HCT116 (cell line): ENCODE data around the gene STK39. TPM values are rescaled to one million over a fixed set of nuclear protein-coding genes. Genes with fewer than 3 reads are reported as not detected.
A peak's percentile ranks its signal among the peaks of the same experiment; 100 is the strongest.

Experiments used
- ATAC-seq: fragments of 200-7000 bp; cut with Tn5 transposase; 2 replicates; pipeline ENCODE4 v1.9.1; 2020; ENCODE audit warnings: mild to moderate bottlenecking, moderate library complexity
- BruUV-seq: library from RNA; stranded (reverse); fragments of 400-500 nt; replicated peaks from 2 replicates; lab custom pipeline; 2021; lab: Mats Ljungman, UMichigan
- CTCF ChIA-PET: fragments of 300-600 bp; sonication (Branson Sonifier 250); formaldehyde crosslinking; loops from one replicate; lab custom pipeline; 2021; ENCODE audit warnings: antibody characterized with exemption; lab: Charles Lee
- POLR2A ChIA-PET: fragments of 300-600, 350-600 bp; sonication (Branson Sonifier 250); formaldehyde crosslinking; loops from one replicate; lab custom pipeline; 2021; ENCODE audit warnings: antibody characterized with exemption; lab: Charles Lee
- RAD21 ChIA-PET, 2 experiments: fragments of 300-600 bp; sonication (Branson Sonifier 250); formaldehyde crosslinking; loops; one replicate each; lab custom pipeline; 2023; ENCODE audit warnings: low total read pairs in 2 of 2; ENCODE audit not compliant: uncharacterized antibody in 2 of 2, unreplicated experiment in 2 of 2, low non-redundant PET in 1 of 2; lab: Charles Lee
- DNase-seq: peaks from one replicate; pipeline ENCODE4 v3.0.0-alpha.2; 2010; ENCODE audit warnings: low read depth, low spot score
- H2AFZ ChIP-seq: fragments of 200-600 bp; shearing (Covaris generic), sonication (generic); 2 replicates; pipeline ENCODE4 v1.6.1; 2017; ENCODE audit warnings: low read depth, mixed run types, mixed read lengths, antibody characterized with exemption, low read length; ENCODE audit not compliant: poor library complexity, severe bottlenecking
- H3K27ac ChIP-seq: 2 replicates; pipeline ENCODE4 v1.5.1; 2012; ENCODE audit warnings: low read depth, low read length
- H3K27me3 ChIP-seq: fragments of 200-600 bp; sonication (generic); 2 replicates; pipeline ENCODE4 v1.6.1; 2016; ENCODE audit warnings: mixed run types, low read length, mixed read lengths; ENCODE audit not compliant: insufficient read depth
- H3K36me3 ChIP-seq, 2 experiments: fragments of 200-500 bp in 1 of 2; fragments of 200-600 bp in 1 of 2; sonication (Bioruptor generic) in 1 of 2; sonication (generic) in 1 of 2; 2 replicates each; pipeline versions ENCODE4 v1.5.1 to v1.6.1; 2014 to 2016; ENCODE audit warnings: low read length in 2 of 2, inconsistent platforms in 1 of 2, mixed read lengths in 1 of 2, mixed run types in 1 of 2; ENCODE audit not compliant: insufficient read depth in 2 of 2, control insufficient read depth in 1 of 2
- H3K4me1 ChIP-seq, 2 experiments: fragments of 200-600 bp in 1 of 2; sonication (generic) in 1 of 2; 2 replicates each; pipeline versions ENCODE4 v1.5.1 to v1.6.1; 2012 to 2017; ENCODE audit warnings: low read length in 2 of 2, inconsistent platforms in 1 of 2, mild to moderate bottlenecking in 1 of 2, mixed read lengths in 1 of 2, mixed run types in 1 of 2, moderate library complexity in 1 of 2; ENCODE audit not compliant: insufficient read depth in 2 of 2, control insufficient read depth in 1 of 2
- H3K4me2 ChIP-seq: fragments of 200-600 bp; sonication (generic); 2 replicates; pipeline ENCODE4 v1.6.1; 2017; ENCODE audit warnings: mixed run types, low read length, mixed read lengths
- H3K4me3 ChIP-seq, 2 experiments: fragments of 200-600 bp in 1 of 2; sonication (generic) in 1 of 2; replicated peaks in 1 of 2; 2 replicates each; pipeline ENCODE4 v1.5.1; 2011 to 2016; ENCODE audit warnings: low read length in 2 of 2, control low read depth in 1 of 2, low read depth in 1 of 2, mild to moderate bottlenecking in 1 of 2, mixed read lengths in 1 of 2, mixed run types in 1 of 2
- H3K79me2 ChIP-seq: fragments of 200-600 bp; sonication (generic); 2 replicates; pipeline ENCODE4 v1.6.1; 2017; ENCODE audit warnings: mild to moderate bottlenecking, mixed run types, low read length, moderate library complexity, mixed read lengths; ENCODE audit not compliant: insufficient read depth
- H3K9ac ChIP-seq: fragments of 200-600 bp; sonication (generic); 2 replicates; pipeline ENCODE4 v1.6.1; 2016; ENCODE audit warnings: low read length, mixed read lengths
- H3K9me2 ChIP-seq: fragments of 200-600 bp; sonication (generic), shearing (Covaris generic); 2 replicates; pipeline ENCODE4 v1.6.1; 2017; ENCODE audit warnings: mixed run types, mild to moderate bottlenecking, moderate library complexity; ENCODE audit not compliant: insufficient read depth
- H3K9me3 ChIP-seq, 2 experiments: fragments of 200-500 bp in 1 of 2; fragments of 200-600 bp in 1 of 2; sonication (Bioruptor generic) in 1 of 2; sonication (generic) in 1 of 2; 2 replicates each; pipeline ENCODE4 v1.6.1; 2014 to 2017; ENCODE audit warnings: low read length in 2 of 2, mixed read lengths in 2 of 2, inconsistent platforms in 1 of 2, low read depth in 1 of 2, mild to moderate bottlenecking in 1 of 2, mixed run types in 1 of 2, moderate library complexity in 1 of 2; ENCODE audit not compliant: control insufficient read depth in 1 of 2, insufficient read depth in 1 of 2
- H4K20me1 ChIP-seq: fragments of 200-600 bp; sonication (generic), shearing (Covaris generic); 2 replicates; pipeline ENCODE4 v1.6.1; 2017; ENCODE audit warnings: mixed run types, mild to moderate bottlenecking, moderate library complexity; ENCODE audit not compliant: insufficient read depth
- ATF3 ChIP-seq: IDR thresholded peaks from 2 replicates; pipeline ENCODE4 v1.6.1; 2012
- CBX3 ChIP-seq: IDR thresholded peaks from 2 replicates; pipeline ENCODE4 v1.6.1; 2012; ENCODE audit warnings: low read depth
- CEBPB ChIP-seq: IDR thresholded peaks from 2 replicates; pipeline ENCODE4 v1.6.1; 2012; ENCODE audit warnings: low read depth
- EGR1 ChIP-seq: IDR thresholded peaks from 2 replicates; pipeline ENCODE4 v1.6.1; 2012; ENCODE audit warnings: low read depth
- ELF1 ChIP-seq: IDR thresholded peaks from 2 replicates; pipeline ENCODE4 v1.6.1; 2012; ENCODE audit warnings: low read depth, borderline replicate concordance
- JUND ChIP-seq: IDR thresholded peaks from 2 replicates; pipeline ENCODE4 v1.6.1; 2012
- MAX ChIP-seq: IDR thresholded peaks from 2 replicates; pipeline ENCODE4 v1.6.1; 2012
- POLR2A ChIP-seq: IDR thresholded peaks from 2 replicates; pipeline ENCODE4 v1.7.0; 2011; ENCODE audit warnings: borderline replicate concordance; ENCODE audit not compliant: insufficient read depth, insufficient read length; ENCODE audit errors: extremely low read depth
- RAD21 ChIP-seq: IDR thresholded peaks from 2 replicates; pipeline ENCODE4 v1.6.1; 2012; ENCODE audit warnings: low read depth, mild to moderate bottlenecking
- SIN3A ChIP-seq: IDR thresholded peaks from 2 replicates; pipeline ENCODE4 v1.6.1; 2012; ENCODE audit warnings: low read depth
- SP1 ChIP-seq: IDR thresholded peaks from 2 replicates; pipeline ENCODE4 v1.6.1; 2012; ENCODE audit warnings: low read depth
- TCF7L2 ChIP-seq: IDR thresholded peaks from 2 replicates; pipeline ENCODE4 v1.7.0; 2011; ENCODE audit warnings: borderline replicate concordance, inconsistent platforms; ENCODE audit not compliant: insufficient read depth, insufficient read length; ENCODE audit errors: extremely low read depth
- ZFX ChIP-seq: fragments of 450-650 bp; IDR thresholded peaks from 2 replicates; pipeline ENCODE4 v1.6.1; 2017
- intact Hi-C: fragments of 100-400 bp; cut with micrococcal nuclease; formaldehyde crosslinking; loops from 2 replicates; pipeline ENCODE4 v1.10.0; 2022
- total RNA-seq: library from RNA; stranded (reverse); gene quantifications from one replicate; pipeline ENCODE4 v1.2.1, GENCODE V29; 2021; ENCODE audit not compliant: unreplicated experiment

The STK39 gene
- total RNA-seq, 1 experiment from 2014 or later = 118 TPM

- peaks cover 84 to 100% of the 10 kb centered on the region in 2 experiments for H3K4me1 ChIP-seq
- peak overlapping the region; percentile 48 for H3K4me2 ChIP-seq
- H2AFZ ChIP-seq = no peak overlapping the region
- peak overlapping the region; percentile 99 for H3K27ac ChIP-seq
- H4K20me1 ChIP-seq = no peaks in the 10 kb centered on the region
- intact Hi-C loops = no loop called here
- H3K79me2 ChIP-seq = peaks cover 87% of the 10 kb centered on the region
- POLR2A ChIA-PET = no interaction called here
- BruUV-seq = no TSS peak
- 0 out of 4 replicates have a peak overlapping the region, but pooled peaks of 1 of the 2 experiments have one; percentile 3 for H3K4me3 ChIP-seq
- H3K27me3 ChIP-seq = no peaks in the 10 kb centered on the region
- CTCF ChIA-PET = interaction anchor here (0.6 kb wide), 1 partner anchor 628 kb away, joined by 3 read pairs; no protein-coding TSS in a partner anchor
- DNase-seq = no peak
- no peaks in the 10 kb centered on the region for H3K36me3 ChIP-seq
- no peak for ATAC-seq
- H3K9ac ChIP-seq = peak overlapping the region; percentile 43
- no peaks in the 10 kb centered on the region for H3K9me3 ChIP-seq
- TF ChIP-seq ATF3 (no peak), CEBPB (peak; percentile 44; the same call in 1 of the 2 replicates), ELF1 (peak; percentile 12; the same call in 1 of the 2 replicates), CBX3 (peak; percentile 70), TCF7L2 (no peak), SP1 (peak; percentile 82), MAX (peak; percentile 59), RAD21 (peak; percentile 12; the same call in 1 of the 2 replicates), SIN3A (peak; percentile 63), JUND (peak; percentile 52), POLR2A (no peak), EGR1 (peak; percentile 31; the same call in 1 of the 2 replicates), ZFX (no peak)
- H3K9me2 ChIP-seq = no peaks in the 10 kb centered on the region
- RAD21 ChIA-PET = no interaction called here
Measured at GRCh38 chr2:168220965-168221819, 26.2 kb downstream of the STK39 start.
